ENCODE results near the gene CUL9. TPM values are rescaled to one million over a fixed set of nuclear protein-coding genes. Genes with fewer than 3 reads are reported as not detected.

CUL9 gene
- total and polyA plus RNA-seq, 4 donors, result 6.5 to 21.8 (median 7.5) TPM

DNA sequence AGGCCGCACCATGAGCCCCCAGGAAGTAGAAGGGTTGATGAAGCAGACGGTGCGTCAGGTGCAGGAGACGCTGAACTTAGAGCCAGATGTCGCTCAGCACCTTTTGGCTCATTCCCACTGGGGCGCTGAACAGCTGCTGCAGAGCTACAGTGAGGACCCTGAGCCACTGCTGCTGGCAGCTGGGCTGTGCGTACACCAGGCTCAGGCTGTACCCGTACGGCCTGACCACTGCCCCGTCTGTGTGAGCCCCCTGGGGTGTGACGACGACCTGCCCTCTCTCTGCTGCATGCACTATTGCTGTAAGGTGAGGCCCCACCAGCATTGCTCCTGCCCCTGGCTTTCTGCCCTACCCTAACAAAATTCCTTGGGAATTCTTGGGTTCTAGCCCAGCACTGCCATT is 34.2 kb downstream of the CUL9 start (continued):
- TF ChIP-seq, protein P1, sequence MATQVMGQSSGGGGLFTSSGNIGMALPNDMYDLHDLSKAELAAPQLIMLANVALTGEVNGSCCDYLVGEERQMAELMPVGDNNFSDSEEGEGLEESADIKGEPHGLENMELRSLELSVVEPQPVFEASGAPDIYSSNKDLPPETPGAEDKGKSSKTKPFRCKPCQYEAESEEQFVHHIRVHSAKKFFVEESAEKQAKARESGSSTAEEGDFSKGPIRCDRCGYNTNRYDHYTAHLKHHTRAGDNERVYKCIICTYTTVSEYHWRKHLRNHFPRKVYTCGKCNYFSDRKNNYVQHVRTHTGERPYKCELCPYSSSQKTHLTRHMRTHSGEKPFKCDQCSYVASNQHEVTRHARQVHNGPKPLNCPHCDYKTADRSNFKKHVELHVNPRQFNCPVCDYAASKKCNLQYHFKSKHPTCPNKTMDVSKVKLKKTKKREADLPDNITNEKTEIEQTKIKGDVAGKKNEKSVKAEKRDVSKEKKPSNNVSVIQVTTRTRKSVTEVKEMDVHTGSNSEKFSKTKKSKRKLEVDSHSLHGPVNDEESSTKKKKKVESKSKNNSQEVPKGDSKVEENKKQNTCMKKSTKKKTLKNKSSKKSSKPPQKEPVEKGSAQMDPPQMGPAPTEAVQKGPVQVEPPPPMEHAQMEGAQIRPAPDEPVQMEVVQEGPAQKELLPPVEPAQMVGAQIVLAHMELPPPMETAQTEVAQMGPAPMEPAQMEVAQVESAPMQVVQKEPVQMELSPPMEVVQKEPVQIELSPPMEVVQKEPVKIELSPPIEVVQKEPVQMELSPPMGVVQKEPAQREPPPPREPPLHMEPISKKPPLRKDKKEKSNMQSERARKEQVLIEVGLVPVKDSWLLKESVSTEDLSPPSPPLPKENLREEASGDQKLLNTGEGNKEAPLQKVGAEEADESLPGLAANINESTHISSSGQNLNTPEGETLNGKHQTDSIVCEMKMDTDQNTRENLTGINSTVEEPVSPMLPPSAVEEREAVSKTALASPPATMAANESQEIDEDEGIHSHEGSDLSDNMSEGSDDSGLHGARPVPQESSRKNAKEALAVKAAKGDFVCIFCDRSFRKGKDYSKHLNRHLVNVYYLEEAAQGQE (IDR thresholded peaks at IDR 0.05), result no peak
- TF ChIP-seq, protein P2, sequence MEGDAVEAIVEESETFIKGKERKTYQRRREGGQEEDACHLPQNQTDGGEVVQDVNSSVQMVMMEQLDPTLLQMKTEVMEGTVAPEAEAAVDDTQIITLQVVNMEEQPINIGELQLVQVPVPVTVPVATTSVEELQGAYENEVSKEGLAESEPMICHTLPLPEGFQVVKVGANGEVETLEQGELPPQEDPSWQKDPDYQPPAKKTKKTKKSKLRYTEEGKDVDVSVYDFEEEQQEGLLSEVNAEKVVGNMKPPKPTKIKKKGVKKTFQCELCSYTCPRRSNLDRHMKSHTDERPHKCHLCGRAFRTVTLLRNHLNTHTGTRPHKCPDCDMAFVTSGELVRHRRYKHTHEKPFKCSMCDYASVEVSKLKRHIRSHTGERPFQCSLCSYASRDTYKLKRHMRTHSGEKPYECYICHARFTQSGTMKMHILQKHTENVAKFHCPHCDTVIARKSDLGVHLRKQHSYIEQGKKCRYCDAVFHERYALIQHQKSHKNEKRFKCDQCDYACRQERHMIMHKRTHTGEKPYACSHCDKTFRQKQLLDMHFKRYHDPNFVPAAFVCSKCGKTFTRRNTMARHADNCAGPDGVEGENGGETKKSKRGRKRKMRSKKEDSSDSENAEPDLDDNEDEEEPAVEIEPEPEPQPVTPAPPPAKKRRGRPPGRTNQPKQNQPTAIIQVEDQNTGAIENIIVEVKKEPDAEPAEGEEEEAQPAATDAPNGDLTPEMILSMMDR (IDR thresholded peaks at IDR 0.05; ENCODE audit: low read depth, low read length, missing input control), result no peak
- TF ChIP-seq EGR1 (IDR thresholded peaks at IDR 0.05; ENCODE audit: low read depth in 2 of 2), result no peak
- no peak for TF ChIP-seq YY1 (IDR thresholded peaks at IDR 0.05)
- no peak for TF ChIP-seq SP1 (IDR thresholded peaks at IDR 0.05)
- TF ChIP-seq RAD21 (IDR thresholded peaks at IDR 0.05), result no peak
- TF ChIP-seq, protein P3, sequence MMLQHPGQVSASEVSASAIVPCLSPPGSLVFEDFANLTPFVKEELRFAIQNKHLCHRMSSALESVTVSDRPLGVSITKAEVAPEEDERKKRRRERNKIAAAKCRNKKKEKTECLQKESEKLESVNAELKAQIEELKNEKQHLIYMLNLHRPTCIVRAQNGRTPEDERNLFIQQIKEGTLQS (IDR thresholded peaks at IDR 0.05), result no peak

DNA sequence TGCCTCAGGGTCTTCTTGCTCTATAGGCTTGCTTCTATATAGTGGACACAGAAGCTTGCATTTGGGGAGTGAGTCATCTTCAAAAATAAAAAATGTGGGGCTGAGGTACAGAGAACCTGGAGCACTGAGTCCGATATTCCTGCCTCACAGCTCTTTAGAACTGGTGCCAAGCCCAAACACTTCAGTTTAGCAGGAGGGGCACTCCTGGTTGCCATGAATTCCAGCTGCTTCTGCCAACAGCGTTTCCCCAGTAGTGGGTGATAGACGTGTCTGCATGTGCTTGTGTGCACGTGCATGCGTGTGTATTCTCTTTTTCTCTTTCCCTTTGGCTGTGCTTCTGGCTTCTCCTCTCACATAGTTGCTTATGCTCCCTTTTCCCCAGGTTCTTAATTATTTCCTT is 35.4 kb downstream of the CUL9 start:
- Histone ChIP-seq H3K27ac (ENCODE audit: low read depth in 1 of 2, low read length in 2 of 2) (no peak overlapping the region), H3K9ac (ENCODE audit: low read depth in 1 of 2, low read length in 2 of 2) (no peak overlapping the region), H3K4me3 (ENCODE audit: low read depth in 1 of 3, low read length in 3 of 3) (no peak overlapping the region), H3K27me3 (ENCODE audit: control insufficient read depth in 4 of 4, insufficient read depth in 4 of 4, low read length in 3 of 4) (no peaks in the 10 kb centered on the region), H3K9me3 (ENCODE audit: control insufficient read depth in 4 of 4, low read length in 3 of 4) (no peaks in the 10 kb centered on the region), H3K36me3 (ENCODE audit: control insufficient read depth in 4 of 4, insufficient read depth in 3 of 4, low read depth in 1 of 4, low read length in 3 of 4) (peaks cover 6 to 32% (median 7%) of the 10 kb centered on the region in 4 donors), H3K4me1 (ENCODE audit: control insufficient read depth in 4 of 4, insufficient read depth in 4 of 4, low read length in 3 of 4) (no peaks in the 10 kb centered on the region)
- DNase-seq (ENCODE audit: low spot score), result no peak
- TF ChIP-seq, protein P4, sequence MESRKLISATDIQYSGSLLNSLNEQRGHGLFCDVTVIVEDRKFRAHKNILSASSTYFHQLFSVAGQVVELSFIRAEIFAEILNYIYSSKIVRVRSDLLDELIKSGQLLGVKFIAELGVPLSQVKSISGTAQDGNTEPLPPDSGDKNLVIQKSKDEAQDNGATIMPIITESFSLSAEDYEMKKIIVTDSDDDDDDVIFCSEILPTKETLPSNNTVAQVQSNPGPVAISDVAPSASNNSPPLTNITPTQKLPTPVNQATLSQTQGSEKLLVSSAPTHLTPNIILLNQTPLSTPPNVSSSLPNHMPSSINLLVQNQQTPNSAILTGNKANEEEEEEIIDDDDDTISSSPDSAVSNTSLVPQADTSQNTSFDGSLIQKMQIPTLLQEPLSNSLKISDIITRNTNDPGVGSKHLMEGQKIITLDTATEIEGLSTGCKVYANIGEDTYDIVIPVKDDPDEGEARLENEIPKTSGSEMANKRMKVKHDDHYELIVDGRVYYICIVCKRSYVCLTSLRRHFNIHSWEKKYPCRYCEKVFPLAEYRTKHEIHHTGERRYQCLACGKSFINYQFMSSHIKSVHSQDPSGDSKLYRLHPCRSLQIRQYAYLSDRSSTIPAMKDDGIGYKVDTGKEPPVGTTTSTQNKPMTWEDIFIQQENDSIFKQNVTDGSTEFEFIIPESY (IDR thresholded peaks at IDR 0.05), result no peak
- TF ChIP-seq, protein P3 (IDR thresholded peaks at IDR 0.05), result no peak
- TF ChIP-seq, protein P5, sequence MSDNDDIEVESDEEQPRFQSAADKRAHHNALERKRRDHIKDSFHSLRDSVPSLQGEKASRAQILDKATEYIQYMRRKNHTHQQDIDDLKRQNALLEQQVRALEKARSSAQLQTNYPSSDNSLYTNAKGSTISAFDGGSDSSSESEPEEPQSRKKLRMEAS (IDR thresholded peaks at IDR 0.05), result no peak
- TF ChIP-seq RAD21 (IDR thresholded peaks at IDR 0.05), result no peak
- TF ChIP-seq YY1 (IDR thresholded peaks at IDR 0.05), result no peak
- TF ChIP-seq JUND (IDR thresholded peaks at IDR 0.05), result no peak
- TF ChIP-seq RXRA (IDR thresholded peaks at IDR 0.05), result no peak
- TF ChIP-seq TAF1 (conservative IDR thresholded peaks at IDR 0.05), result no peak
- TF ChIP-seq, protein P2 (IDR thresholded peaks at IDR 0.05; ENCODE audit: low read depth, low read length, missing input control), result no peak
- no peak for TF ChIP-seq FOXA1 (IDR thresholded peaks at IDR 0.05)
- no peak for TF ChIP-seq GABPA (IDR thresholded peaks at IDR 0.05 in 1 of 2, conservative IDR thresholded peaks at IDR 0.05 in 1 of 2)
- no peak for TF ChIP-seq HNF4A (conservative IDR thresholded peaks at IDR 0.05)
- no peak for TF ChIP-seq NR2F2 (IDR thresholded peaks at IDR 0.05)
- 95% methylated on average over 5 of the region's 5 CpGs for WGBS
